Bronchial epithelial cell (primary cell): Measurements from ENCODE around the gene ISM2. TPM values are rescaled to one million over a fixed set of nuclear protein-coding genes. Genes with fewer than 3 reads are reported as not detected.

Source experiments
- DNase-seq: peaks from one replicate; pipeline ENCODE4 v3.0.0-alpha.2; 2010; ENCODE audit warnings: low read depth
- FAIRE-seq: peaks from 2 replicates; lab custom pipeline; 2011; peaks lifted over from hg19 to GRCh38; lab: Jason Lieb, UNC
- H3K27me3 ChIP-seq: 2 replicates; pipeline ENCODE4 v1.5.1; 2011; ENCODE audit warnings: low read length; ENCODE audit not compliant: control insufficient read depth, insufficient read depth
- H3K36me3 ChIP-seq: 2 replicates; pipeline ENCODE4 v1.5.1; 2011; ENCODE audit warnings: low read length; ENCODE audit not compliant: control insufficient read depth, insufficient read depth
- H3K4me3 ChIP-seq: 2 replicates; pipeline ENCODE4 v1.5.1; 2011; ENCODE audit warnings: mild to moderate bottlenecking, low read depth, low read length, control low read depth
- CTCF ChIP-seq: IDR thresholded peaks from 2 replicates; pipeline ENCODE4 v1.5.1; 2011; ENCODE audit warnings: mild to moderate bottlenecking, moderate library complexity, low read length, control low read depth, inconsistent platforms; ENCODE audit not compliant: insufficient read depth, severe bottlenecking
- total RNA-seq: library from RNA; depleted of rRNA; stranded (reverse); fragments of >200 nt; gene quantifications from 2 replicates; pipeline ENCODE4 v1.2.1, GENCODE V29; 2014

Gene ISM2
- total RNA-seq, 1 donor from 2014 or later, result not detected

- FAIRE-seq (no peak), DNase-seq (no peak)
- H3K4me3 ChIP-seq, result no peak overlapping the region
- H3K36me3 ChIP-seq, result peaks cover 4% of the 10 kb centered on the region
- TF ChIP-seq CTCF, result no peak
- H3K27me3 ChIP-seq, result no peaks in the 10 kb centered on the region
These were observed 27.6 kb upstream of the ISM2 start for GRCh38 chr14:77526266-77526665.

GRCh38 chr14:77524536-77524935, 25.9 kb upstream of the ISM2 start:
- FAIRE-seq (no peak), DNase-seq (no peak)
- H3K36me3 ChIP-seq, result peaks cover 5% of the 10 kb centered on the region
- H3K4me3 ChIP-seq, result no peak overlapping the region
- TF ChIP-seq CTCF, result no peak
- H3K27me3 ChIP-seq, result no peaks in the 10 kb centered on the region

- FAIRE-seq, result no peak
- no peak for DNase-seq
- TF ChIP-seq CTCF, result no peak
- no peak overlapping the region for H3K4me3 ChIP-seq
- peaks cover 5% of the 10 kb centered on the region for H3K36me3 ChIP-seq
- no peaks in the 10 kb centered on the region for H3K27me3 ChIP-seq
These were observed 24.5 kb upstream of the ISM2 start for GRCh38 chr14:77523109-77523508.

GRCh38 chr14:77520555-77520954, 21.9 kb upstream of the ISM2 start:
- Histone ChIP-seq H3K4me3 (no peak overlapping the region), H3K27me3 (no peaks in the 10 kb centered on the region), H3K36me3 (peaks cover 8% of the 10 kb centered on the region)
- DNase-seq (no peak), FAIRE-seq (no peak)
- TF ChIP-seq CTCF, result no peak

GRCh38 chr14:77516126-77516525, 17.5 kb upstream of the ISM2 start:
- no peak for FAIRE-seq
- no peak for TF ChIP-seq CTCF

GRCh38 chr14:77511486-77512162, 13.0 kb upstream of the ISM2 start:
- peaks cover 10% of the 10 kb centered on the region for H3K36me3 ChIP-seq
- FAIRE-seq, result no peak

More at GRCh38 chr14:77516126-77516525, 17.5 kb upstream of the ISM2 start:
- H3K36me3 ChIP-seq, result peaks cover 16% of the 10 kb centered on the region
- DNase-seq, result no peak
- no peaks in the 10 kb centered on the region for H3K27me3 ChIP-seq
- no peak overlapping the region for H3K4me3 ChIP-seq

More at GRCh38 chr14:77511486-77512162, 13.0 kb upstream of the ISM2 start:
- Histone ChIP-seq H3K4me3 (no peak overlapping the region), H3K27me3 (no peaks in the 10 kb centered on the region)
- TF ChIP-seq CTCF, result no peak
- no peak for DNase-seq
